GM23338 (cell line): Measurements from ENCODE around the gene TANGO6. TPM values are rescaled to one million over a fixed set of nuclear protein-coding genes. Genes with fewer than 3 reads are reported as not detected.
A peak's percentile ranks its signal among the peaks of the same experiment; 100 is the strongest.

Source experiments
- ATAC-seq: fragments of 200-7000 bp; cut with Tn5 transposase; 3 replicates; pipeline ENCODE4 v1.9.1; 2020
- DNase-seq: peaks from one replicate; pipeline ENCODE4 v3.0.0-alpha.2; 2015; ENCODE audit warnings: low spot score
- H2AFZ ChIP-seq: fragments of 200-600 bp; sonication (generic); 2 replicates; pipeline ENCODE4 v1.8.0; 2016; ENCODE audit warnings: antibody characterized with exemption, mild to moderate bottlenecking, moderate library complexity
- H3F3A ChIP-seq: fragments of 200-600 bp; sonication (generic); replicated peaks from 2 replicates; pipeline ENCODE4 v1.8.0; 2017; ENCODE audit warnings: antibody characterized with exemption, mixed run types, low read depth
- H3K27ac ChIP-seq: fragments of 200-600 bp; sonication (generic); 2 replicates; pipeline ENCODE4 v1.6.1; 2016; ENCODE audit warnings: low read depth
- H3K27me3 ChIP-seq: fragments of 200-600 bp; sonication (generic); 2 replicates; pipeline ENCODE4 v1.8.0; 2016; ENCODE audit warnings: mild to moderate bottlenecking, mixed run types, moderate library complexity; ENCODE audit not compliant: insufficient read depth
- H3K36me3 ChIP-seq: fragments of 200-600 bp; sonication (generic); 2 replicates; pipeline ENCODE4 v1.8.0; 2016; ENCODE audit warnings: mild to moderate bottlenecking; ENCODE audit not compliant: insufficient read depth
- H3K4me1 ChIP-seq: fragments of 200-600 bp; sonication (generic); 2 replicates; pipeline ENCODE4 v1.8.0; 2016; ENCODE audit warnings: mild to moderate bottlenecking, moderate library complexity; ENCODE audit not compliant: insufficient read depth
- H3K4me2 ChIP-seq: fragments of 200-600 bp; sonication (generic); 2 replicates; pipeline ENCODE4 v1.7.1; 2017; ENCODE audit warnings: mixed run types
- H3K4me3 ChIP-seq: fragments of 200-600 bp; sonication (generic); 2 replicates; pipeline ENCODE4 v1.6.1; 2016; ENCODE audit warnings: mixed run types
- H3K79me2 ChIP-seq: fragments of 200-600 bp; sonication (generic); replicated peaks from 2 replicates; pipeline ENCODE4 v1.8.0; 2017; ENCODE audit warnings: mild to moderate bottlenecking; ENCODE audit not compliant: insufficient read depth
- H3K9me2 ChIP-seq: fragments of 200-600 bp; sonication (generic); 2 replicates; pipeline ENCODE4 v1.8.0; 2017; ENCODE audit not compliant: insufficient read depth
- H4K20me1 ChIP-seq: fragments of 200-600 bp; sonication (generic); replicated peaks from 2 replicates; pipeline ENCODE4 v1.8.0; 2017; ENCODE audit warnings: mild to moderate bottlenecking; ENCODE audit not compliant: insufficient read depth
- H3K27ac Mint-ChIP-seq: 2 replicates; pipeline ENCODE4 v1.8.0; 2020; ENCODE audit warnings: inconsistent platforms, mild to moderate bottlenecking, moderate library complexity, mixed read lengths
- H3K27me3 Mint-ChIP-seq: 3 replicates; pipeline ENCODE4 v1.8.0; 2022; ENCODE audit warnings: low read depth, mild to moderate bottlenecking, moderate library complexity, mixed read lengths, inconsistent platforms; ENCODE audit not compliant: insufficient read depth, poor library complexity
- H3K36me3 Mint-ChIP-seq: 3 replicates; pipeline ENCODE4 v1.8.0; 2021; ENCODE audit warnings: low read depth, mild to moderate bottlenecking, inconsistent platforms, moderate library complexity, mixed read lengths
- H3K4me1 Mint-ChIP-seq: 3 replicates; pipeline ENCODE4 v1.8.0; 2020; ENCODE audit warnings: mild to moderate bottlenecking, inconsistent platforms, mixed read lengths
- H3K4me3 Mint-ChIP-seq: 3 replicates; pipeline ENCODE4 v1.8.0; 2021; ENCODE audit warnings: moderate library complexity, mild to moderate bottlenecking, inconsistent platforms, mixed read lengths
- H3K9me3 Mint-ChIP-seq: 3 replicates; pipeline ENCODE4 v1.8.0; 2020; ENCODE audit warnings: moderate library complexity, mild to moderate bottlenecking, inconsistent platforms, mixed read lengths
- JUNB ChIP-seq: IDR thresholded peaks from one replicate; pipeline ENCODE4 v1.6.1; 2016; ENCODE audit warnings: antibody characterized with exemption; ENCODE audit not compliant: unreplicated experiment
- polyA plus RNA-seq: library from polyadenylated mRNA; unstranded; fragments of >200 nt; fragmentation: Nextera tagmentation; extraction: Ambion mirVana; gene quantifications from 2 replicates; pipeline ENCODE4 v1.2.1, GENCODE V29; 2016
- total RNA-seq: library from RNA; depleted of rRNA; stranded (reverse); fragments of >200 nt; shearing (Covaris generic); gene quantifications from 2 replicates; pipeline ENCODE4 v1.2.3, GENCODE V29; 2014
- TF ChIP-seq, protein P1 (sequence below): fragments of 250-450 bp; sonication (Bioruptor Pico); IDR thresholded peaks from 2 replicates; pipeline ENCODE4 v1.5.0; 2020; ENCODE audit warnings: mild to moderate bottlenecking, moderate library complexity
- TF ChIP-seq, protein P2 (sequence below), 2 experiments: fragments of 200-600 bp in 1 of 2; sonication (generic) in 1 of 2; conservative IDR thresholded peaks; 2 replicates each; pipeline versions ENCODE4 v1.5.1 to v1.6.1; 2016 to 2017; ENCODE audit warnings: antibody characterized with exemption in 2 of 2, low read depth in 2 of 2, mild to moderate bottlenecking in 2 of 2, moderate library complexity in 1 of 2

Gene TANGO6
- total and polyA plus RNA-seq, 2 experiments from 2014 or later, result 7.2 to 23.2 TPM

DNA sequence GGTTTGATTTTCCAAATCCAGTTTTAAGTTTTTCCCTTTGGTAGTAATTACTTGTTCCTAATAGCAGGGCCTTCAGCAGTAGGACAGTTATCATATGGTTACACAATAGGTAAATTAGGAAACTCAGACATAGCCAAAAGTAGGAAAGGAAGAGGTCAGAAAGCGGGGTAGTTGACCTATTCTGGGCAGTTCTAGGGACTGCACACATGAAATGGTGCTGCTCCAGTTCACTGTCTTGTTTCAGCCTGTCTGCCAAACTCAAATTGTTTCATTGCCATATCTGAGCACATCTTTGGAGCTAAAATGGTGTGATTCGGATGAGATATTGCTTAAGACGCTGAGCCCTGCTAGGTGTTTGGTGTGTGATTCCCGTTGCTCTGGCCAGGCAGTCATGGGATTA, 56.7 kb downstream of the TANGO6 start (continued):
- TF ChIP-seq, protein P1, sequence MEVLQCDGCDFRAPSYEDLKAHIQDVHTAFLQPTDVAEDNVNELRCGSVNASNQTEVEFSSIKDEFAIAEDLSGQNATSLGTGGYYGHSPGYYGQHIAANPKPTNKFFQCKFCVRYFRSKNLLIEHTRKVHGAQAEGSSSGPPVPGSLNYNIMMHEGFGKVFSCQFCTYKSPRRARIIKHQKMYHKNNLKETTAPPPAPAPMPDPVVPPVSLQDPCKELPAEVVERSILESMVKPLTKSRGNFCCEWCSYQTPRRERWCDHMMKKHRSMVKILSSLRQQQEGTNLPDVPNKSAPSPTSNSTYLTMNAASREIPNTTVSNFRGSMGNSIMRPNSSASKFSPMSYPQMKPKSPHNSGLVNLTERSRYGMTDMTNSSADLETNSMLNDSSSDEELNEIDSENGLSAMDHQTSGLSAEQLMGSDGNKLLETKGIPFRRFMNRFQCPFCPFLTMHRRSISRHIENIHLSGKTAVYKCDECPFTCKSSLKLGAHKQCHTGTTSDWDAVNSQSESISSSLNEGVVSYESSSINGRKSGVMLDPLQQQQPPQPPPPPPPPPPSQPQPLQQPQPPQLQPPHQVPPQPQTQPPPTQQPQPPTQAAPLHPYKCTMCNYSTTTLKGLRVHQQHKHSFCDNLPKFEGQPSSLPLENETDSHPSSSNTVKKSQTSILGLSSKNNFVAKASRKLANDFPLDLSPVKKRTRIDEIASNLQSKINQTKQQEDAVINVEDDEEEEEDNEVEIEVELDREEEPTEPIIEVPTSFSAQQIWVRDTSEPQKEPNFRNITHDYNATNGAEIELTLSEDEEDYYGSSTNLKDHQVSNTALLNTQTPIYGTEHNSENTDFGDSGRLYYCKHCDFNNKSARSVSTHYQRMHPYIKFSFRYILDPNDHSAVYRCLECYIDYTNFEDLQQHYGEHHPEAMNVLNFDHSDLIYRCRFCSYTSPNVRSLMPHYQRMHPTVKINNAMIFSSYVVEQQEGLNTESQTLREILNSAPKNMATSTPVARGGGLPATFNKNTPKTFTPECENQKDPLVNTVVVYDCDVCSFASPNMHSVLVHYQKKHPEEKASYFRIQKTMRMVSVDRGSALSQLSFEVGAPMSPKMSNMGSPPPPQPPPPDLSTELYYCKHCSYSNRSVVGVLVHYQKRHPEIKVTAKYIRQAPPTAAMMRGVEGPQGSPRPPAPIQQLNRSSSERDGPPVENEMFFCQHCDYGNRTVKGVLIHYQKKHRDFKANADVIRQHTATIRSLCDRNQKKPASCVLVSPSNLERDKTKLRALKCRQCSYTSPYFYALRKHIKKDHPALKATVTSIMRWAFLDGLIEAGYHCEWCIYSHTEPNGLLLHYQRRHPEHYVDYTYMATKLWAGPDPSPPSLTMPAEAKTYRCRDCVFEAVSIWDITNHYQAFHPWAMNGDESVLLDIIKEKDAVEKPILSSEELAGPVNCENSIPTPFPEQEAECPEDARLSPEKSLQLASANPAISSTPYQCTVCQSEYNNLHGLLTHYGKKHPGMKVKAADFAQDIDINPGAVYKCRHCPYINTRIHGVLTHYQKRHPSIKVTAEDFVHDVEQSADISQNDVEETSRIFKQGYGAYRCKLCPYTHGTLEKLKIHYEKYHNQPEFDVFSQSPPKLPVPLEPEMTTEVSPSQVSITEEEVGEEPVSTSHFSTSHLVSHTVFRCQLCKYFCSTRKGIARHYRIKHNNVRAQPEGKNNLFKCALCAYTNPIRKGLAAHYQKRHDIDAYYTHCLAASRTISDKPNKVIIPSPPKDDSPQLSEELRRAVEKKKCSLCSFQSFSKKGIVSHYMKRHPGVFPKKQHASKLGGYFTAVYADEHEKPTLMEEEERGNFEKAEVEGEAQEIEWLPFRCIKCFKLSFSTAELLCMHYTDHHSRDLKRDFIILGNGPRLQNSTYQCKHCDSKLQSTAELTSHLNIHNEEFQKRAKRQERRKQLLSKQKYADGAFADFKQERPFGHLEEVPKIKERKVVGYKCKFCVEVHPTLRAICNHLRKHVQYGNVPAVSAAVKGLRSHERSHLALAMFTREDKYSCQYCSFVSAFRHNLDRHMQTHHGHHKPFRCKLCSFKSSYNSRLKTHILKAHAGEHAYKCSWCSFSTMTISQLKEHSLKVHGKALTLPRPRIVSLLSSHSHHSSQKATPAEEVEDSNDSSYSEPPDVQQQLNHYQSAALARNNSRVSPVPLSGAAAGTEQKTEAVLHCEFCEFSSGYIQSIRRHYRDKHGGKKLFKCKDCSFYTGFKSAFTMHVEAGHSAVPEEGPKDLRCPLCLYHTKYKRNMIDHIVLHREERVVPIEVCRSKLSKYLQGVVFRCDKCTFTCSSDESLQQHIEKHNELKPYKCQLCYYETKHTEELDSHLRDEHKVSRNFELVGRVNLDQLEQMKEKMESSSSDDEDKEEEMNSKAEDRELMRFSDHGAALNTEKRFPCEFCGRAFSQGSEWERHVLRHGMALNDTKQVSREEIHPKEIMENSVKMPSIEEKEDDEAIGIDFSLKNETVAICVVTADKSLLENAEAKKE, result no peak

DNA sequence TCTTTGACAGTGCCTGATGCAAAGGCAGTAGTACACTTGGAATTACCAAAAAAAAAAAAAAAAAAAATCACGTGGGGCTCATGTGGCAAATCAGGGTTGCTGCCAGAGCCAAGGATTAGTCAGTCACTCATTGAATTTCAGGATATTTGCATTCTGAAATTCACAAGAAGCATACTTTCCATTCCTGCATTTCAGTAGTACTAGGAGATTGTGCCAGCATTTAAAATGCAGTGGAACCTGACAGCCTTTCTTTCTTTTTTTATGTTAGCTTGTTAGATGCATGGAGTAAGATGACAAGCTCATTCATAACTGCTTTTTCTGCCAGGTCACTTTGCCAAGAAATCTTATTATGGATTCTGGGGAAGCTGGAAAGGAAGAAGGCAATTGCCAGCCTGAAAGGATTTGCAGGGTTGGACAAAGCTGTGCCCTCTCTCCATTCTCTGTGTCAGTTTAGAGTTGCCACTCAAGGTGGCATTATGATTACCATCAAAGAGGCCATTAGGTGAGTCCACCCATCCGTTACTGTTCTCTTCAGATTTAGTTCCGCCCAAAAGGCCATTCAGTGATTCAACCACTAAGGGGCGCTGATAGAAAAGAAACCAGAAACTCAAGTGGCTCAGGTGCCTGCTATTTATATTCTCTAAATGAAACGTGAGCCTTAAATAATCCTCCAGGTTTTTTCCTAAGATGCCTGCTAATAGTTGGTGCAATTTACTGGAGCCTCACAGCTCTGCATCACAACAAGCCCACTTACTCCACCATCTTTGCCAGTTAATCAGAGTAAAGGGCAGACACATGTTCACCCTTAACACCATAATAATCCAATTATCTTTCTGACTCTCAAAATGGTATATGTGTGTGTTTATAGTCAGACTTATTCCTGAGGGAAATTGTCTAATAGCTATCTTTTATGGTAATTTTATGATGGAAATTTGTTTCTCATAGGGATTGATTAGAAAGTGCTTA, 59.0 kb downstream of the TANGO6 start:
- Histone ChIP-seq H2AFZ (no peak overlapping the region), H3K9me2 (no peaks in the 10 kb centered on the region), H3K4me1 (peaks cover 20% of the 10 kb centered on the region), H3F3A (peaks cover 5% of the 10 kb centered on the region; the same call in 1 of the 2 replicates), H3K27me3 (no peaks in the 10 kb centered on the region), H3K36me3 (no peaks in the 10 kb centered on the region), H3K4me3 (no peak overlapping the region), H3K4me2 (no peak overlapping the region), H3K27ac (peak overlapping the region; percentile 46), H3K79me2 (no peaks in the 10 kb centered on the region), H4K20me1 (no peaks in the 10 kb centered on the region)
- peaks cover 2% of the 10 kb centered on the region for H3K27me3 Mint-ChIP-seq
- ATAC-seq (peak; percentile 93), DNase-seq (peak; percentile 93)
- no peaks in the 10 kb centered on the region for H3K9me3 Mint-ChIP-seq
- H3K27ac Mint-ChIP-seq, result 0 out of 2 replicates have a peak overlapping the region, but pooled peaks have one; percentile 49
- TF ChIP-seq JUNB, result no peak
- TF ChIP-seq, protein P1, result no peak
- TF ChIP-seq, protein P2, sequence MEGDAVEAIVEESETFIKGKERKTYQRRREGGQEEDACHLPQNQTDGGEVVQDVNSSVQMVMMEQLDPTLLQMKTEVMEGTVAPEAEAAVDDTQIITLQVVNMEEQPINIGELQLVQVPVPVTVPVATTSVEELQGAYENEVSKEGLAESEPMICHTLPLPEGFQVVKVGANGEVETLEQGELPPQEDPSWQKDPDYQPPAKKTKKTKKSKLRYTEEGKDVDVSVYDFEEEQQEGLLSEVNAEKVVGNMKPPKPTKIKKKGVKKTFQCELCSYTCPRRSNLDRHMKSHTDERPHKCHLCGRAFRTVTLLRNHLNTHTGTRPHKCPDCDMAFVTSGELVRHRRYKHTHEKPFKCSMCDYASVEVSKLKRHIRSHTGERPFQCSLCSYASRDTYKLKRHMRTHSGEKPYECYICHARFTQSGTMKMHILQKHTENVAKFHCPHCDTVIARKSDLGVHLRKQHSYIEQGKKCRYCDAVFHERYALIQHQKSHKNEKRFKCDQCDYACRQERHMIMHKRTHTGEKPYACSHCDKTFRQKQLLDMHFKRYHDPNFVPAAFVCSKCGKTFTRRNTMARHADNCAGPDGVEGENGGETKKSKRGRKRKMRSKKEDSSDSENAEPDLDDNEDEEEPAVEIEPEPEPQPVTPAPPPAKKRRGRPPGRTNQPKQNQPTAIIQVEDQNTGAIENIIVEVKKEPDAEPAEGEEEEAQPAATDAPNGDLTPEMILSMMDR (conservative IDR thresholded peaks at IDR 0.05; ENCODE audit: low read depth in 2 of 2), result peak; percentile 91 to 97
- H3K4me1 Mint-ChIP-seq, result peaks cover 16% of the 10 kb centered on the region; the same call in 2 of the 3 replicates
- H3K36me3 Mint-ChIP-seq, result peaks cover 5% of the 10 kb centered on the region; the same call in 1 of the 3 replicates
- H3K4me3 Mint-ChIP-seq, result no peak overlapping the region
